Neural cell (in vitro differentiated cells): ENCODE data around the gene COPZ1. TPM values are rescaled to one million over a fixed set of nuclear protein-coding genes. Genes with fewer than 3 reads are reported as not detected.
A peak's percentile ranks its signal among the peaks of the same experiment; 100 is the strongest.

Experiments used
- H2AFZ ChIP-seq: fragments of 200-600, 300-800 bp; sonication (generic), shearing (Covaris generic); 2 replicates; pipeline ENCODE4 v1.6.0; 2014; ENCODE audit warnings: low read depth, mild to moderate bottlenecking, antibody characterized with exemption, low read length, moderate library complexity
- H3F3A ChIP-seq: fragments of 200-600 bp; shearing (Covaris generic); 2 replicates; pipeline ENCODE4 v1.6.1; 2016; ENCODE audit warnings: mild to moderate bottlenecking, moderate library complexity, mixed read lengths, antibody characterized with exemption, low read length; ENCODE audit not compliant: insufficient read depth, poor library complexity, severe bottlenecking
- H3K27ac ChIP-seq: fragments of 200-600, 300-800 bp; sonication (generic), shearing (Covaris generic); 2 replicates; pipeline ENCODE4 v1.5.1; 2014; ENCODE audit warnings: mild to moderate bottlenecking, low read length, moderate library complexity
- H3K27me3 ChIP-seq: fragments of 300-800, 200-600 bp; sonication (generic), shearing (Covaris generic); 2 replicates; pipeline ENCODE4 v1.6.0; 2014; ENCODE audit warnings: mild to moderate bottlenecking, low read depth, low read length, moderate library complexity; ENCODE audit not compliant: insufficient read depth
- H3K36me3 ChIP-seq: fragments of 300-800, 200-600 bp; sonication (generic), shearing (Covaris generic); 2 replicates; pipeline ENCODE4 v1.5.1; 2014; ENCODE audit warnings: mild to moderate bottlenecking, antibody characterized with exemption, low read length, moderate library complexity; ENCODE audit not compliant: insufficient read depth
- H3K4me2 ChIP-seq: fragments of 300-800, 200-600 bp; sonication (generic), shearing (Covaris generic); 2 replicates; pipeline ENCODE4 v1.6.0; 2014; ENCODE audit warnings: mild to moderate bottlenecking, low read length
- H3K4me3 ChIP-seq: fragments of 300-800, 200-600 bp; sonication (generic), shearing (Covaris generic); 2 replicates; pipeline ENCODE4 v1.5.1; 2014; ENCODE audit warnings: mild to moderate bottlenecking, low read length, moderate library complexity
- H3K79me2 ChIP-seq: fragments of 200-600 bp; shearing (Covaris generic); replicated peaks from 2 replicates; pipeline ENCODE4 v1.6.0; 2014; ENCODE audit warnings: mild to moderate bottlenecking, low read length, moderate library complexity; ENCODE audit not compliant: insufficient read depth
- H3K9ac ChIP-seq: fragments of 300-800, 200-600 bp; sonication (generic), shearing (Covaris generic); 2 replicates; pipeline ENCODE4 v1.6.1; 2016; ENCODE audit warnings: mild to moderate bottlenecking, low read length, mixed read lengths
- H3K9me2 ChIP-seq: fragments of 200-600 bp; shearing (Covaris generic); 2 replicates; pipeline ENCODE4 v1.6.1; 2016; ENCODE audit warnings: mild to moderate bottlenecking, low read length, mixed read lengths; ENCODE audit not compliant: insufficient read depth
- H3K9me3 ChIP-seq: fragments of 200-600, 300-800 bp; sonication (generic), shearing (Covaris generic); 2 replicates; pipeline ENCODE4 v1.6.1; 2016; ENCODE audit warnings: mild to moderate bottlenecking, mixed run types, low read length, moderate library complexity, mixed read lengths
- H4K20me1 ChIP-seq: fragments of 200-600 bp; shearing (Covaris generic); 2 replicates; pipeline ENCODE4 v1.6.1; 2016; ENCODE audit warnings: mild to moderate bottlenecking, mixed run types; ENCODE audit not compliant: insufficient read depth
- CTCF ChIP-seq: fragments of 450-650 bp; IDR thresholded peaks from 2 replicates; pipeline ENCODE4 v1.5.1; 2014; ENCODE audit warnings: antibody characterized with exemption, mild to moderate bottlenecking, moderate library complexity; ENCODE audit not compliant: poor library complexity, severe bottlenecking
- EP300 ChIP-seq: fragments of 450-650 bp; conservative IDR thresholded peaks from 2 replicates; pipeline ENCODE4 v1.6.1; 2014; ENCODE audit warnings: antibody characterized with exemption, mild to moderate bottlenecking, moderate library complexity; ENCODE audit not compliant: poor library complexity, severe bottlenecking
- EZH2 ChIP-seq: fragments of 200-600, 300-800 bp; shearing (Covaris generic), sonication (generic); IDR thresholded peaks from 2 replicates; pipeline ENCODE4 v1.6.1; 2014; ENCODE audit warnings: antibody characterized with exemption, low read length, borderline replicate concordance, mild to moderate bottlenecking; ENCODE audit not compliant: insufficient read depth, poor library complexity, severe bottlenecking
- MXI1 ChIP-seq: fragments of 450-650 bp; conservative IDR thresholded peaks from 2 replicates; pipeline ENCODE4 v1.6.1; 2014; ENCODE audit warnings: antibody characterized with exemption, mild to moderate bottlenecking; ENCODE audit not compliant: poor library complexity, severe bottlenecking
- POLR2AphosphoS5 ChIP-seq: IDR thresholded peaks from 2 replicates; pipeline ENCODE4 v1.6.1; 2012
- RAD21 ChIP-seq: fragments of 450-650 bp; conservative IDR thresholded peaks from 2 replicates; pipeline ENCODE4 v1.6.1; 2014; ENCODE audit warnings: antibody characterized with exemption, mild to moderate bottlenecking, moderate library complexity
- REST ChIP-seq: IDR thresholded peaks from 2 replicates; pipeline ENCODE4 v1.6.1; 2012; ENCODE audit warnings: borderline replicate concordance
- SMC3 ChIP-seq: fragments of 450-650 bp; conservative IDR thresholded peaks from 2 replicates; pipeline ENCODE4 v1.6.1; 2014; ENCODE audit warnings: antibody characterized with exemption, mild to moderate bottlenecking, moderate library complexity; ENCODE audit not compliant: poor library complexity
- TAF1 ChIP-seq: IDR thresholded peaks from 2 replicates; pipeline ENCODE4 v1.6.1; 2012; ENCODE audit warnings: low read depth
- polyA plus RNA-seq: library from polyadenylated mRNA; depleted of rRNA; stranded (reverse); fragments of >200 nt; gene quantifications from 2 replicates; pipeline ENCODE4 v1.2.3, GENCODE V29; 2014

The COPZ1 gene
- polyA plus RNA-seq, 1 donor from 2014 or later, result 192 TPM

DNA sequence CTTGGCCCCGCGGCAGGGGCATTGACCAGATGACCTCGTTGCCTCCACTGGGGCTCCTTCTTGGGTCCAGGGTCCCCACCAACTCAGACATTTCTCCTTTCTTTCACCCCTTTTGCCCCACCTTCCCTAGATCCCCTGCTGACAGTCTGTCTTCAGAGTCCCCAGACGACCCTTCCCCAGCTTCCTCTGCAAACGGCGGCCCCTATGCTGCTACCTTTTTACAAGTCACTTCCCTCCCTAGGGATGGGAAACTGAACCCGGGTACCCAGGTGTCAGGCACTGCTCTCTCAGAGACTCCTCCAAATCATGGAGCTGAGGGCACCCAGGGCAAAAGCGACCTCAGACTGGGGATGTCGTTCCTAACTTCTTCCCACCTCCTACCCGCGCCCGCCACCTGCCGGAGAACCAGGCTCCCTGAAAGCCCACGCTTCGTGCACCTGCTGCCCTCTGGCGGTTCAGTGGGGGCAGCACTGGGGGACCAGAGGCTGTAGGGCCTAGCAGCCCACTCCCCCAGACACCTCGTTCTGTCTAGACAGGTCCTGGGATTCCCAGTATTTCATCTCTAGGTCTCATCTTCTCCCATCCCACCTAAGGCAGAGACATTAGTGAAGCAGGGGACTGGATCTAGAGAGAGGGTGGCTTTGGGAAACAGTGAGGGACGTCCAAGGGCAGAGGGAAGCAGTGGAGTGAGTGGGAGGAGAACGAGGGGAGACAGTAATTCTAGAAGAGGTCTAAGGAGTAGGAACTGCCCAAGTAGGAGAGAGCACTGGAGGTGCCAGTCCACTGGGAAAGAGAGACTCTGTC, 54.7 kb downstream of the COPZ1 start:
- H3K79me2 ChIP-seq, result no peaks in the 10 kb centered on the region
- peak overlapping the region; percentile 25 for H3K4me2 ChIP-seq
- H3K9ac ChIP-seq, result peak overlapping the region; percentile 55
- no peaks in the 10 kb centered on the region for H3K9me2 ChIP-seq
- peak overlapping the region; percentile 63 for H3K4me3 ChIP-seq
- H3K9me3 ChIP-seq, result no peaks in the 10 kb centered on the region
- no peak overlapping the region for H3K27ac ChIP-seq
- no peaks in the 10 kb centered on the region for H3K27me3 ChIP-seq
- TF ChIP-seq EZH2, result no peak
- no peak for TF ChIP-seq EP300
- TF ChIP-seq MXI1, result peak; percentile 27
- no peak for TF ChIP-seq TAF1
- TF ChIP-seq SMC3, result peak; percentile 92
- TF ChIP-seq RAD21, result peak; percentile 88
- peak; percentile 100 for TF ChIP-seq CTCF
- TF ChIP-seq POLR2AphosphoS5, result no peak
- TF ChIP-seq REST, result no peak
- H3F3A ChIP-seq, result no peaks in the 10 kb centered on the region
- H4K20me1 ChIP-seq, result no peaks in the 10 kb centered on the region
- H2AFZ ChIP-seq, result no peak overlapping the region
- H3K36me3 ChIP-seq, result no peaks in the 10 kb centered on the region

DNA sequence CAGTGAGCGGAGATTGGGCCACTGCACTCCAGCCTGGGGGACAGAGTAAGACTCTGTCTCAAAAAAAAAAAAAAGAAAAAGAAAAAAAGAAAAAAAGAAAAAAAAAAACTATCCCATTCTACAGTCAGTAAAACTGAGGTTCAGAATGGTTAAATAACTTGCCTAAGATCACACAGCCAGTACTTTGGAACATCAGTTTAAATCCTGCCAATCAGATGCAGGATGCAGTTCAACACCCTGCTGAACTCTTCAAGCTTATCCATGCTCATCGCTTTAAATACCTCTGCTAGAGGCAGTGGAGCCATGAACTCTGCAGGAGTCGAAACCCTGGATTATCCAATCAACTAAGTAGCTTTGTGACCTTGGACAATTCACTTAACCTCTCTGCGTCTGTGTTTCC, 56.2 kb downstream of the COPZ1 start:
- Histone ChIP-seq H2AFZ (no peak overlapping the region), H3K9ac (no peak overlapping the region), H3K27me3 (no peaks in the 10 kb centered on the region), H3F3A (no peaks in the 10 kb centered on the region), H3K27ac (no peak overlapping the region), H3K79me2 (no peaks in the 10 kb centered on the region), H3K9me2 (no peaks in the 10 kb centered on the region), H3K36me3 (no peaks in the 10 kb centered on the region), H3K4me3 (no peak overlapping the region), H3K9me3 (no peaks in the 10 kb centered on the region), H3K4me2 (no peak overlapping the region), H4K20me1 (no peaks in the 10 kb centered on the region)
- TF ChIP-seq CTCF (no peak), TAF1 (no peak), POLR2AphosphoS5 (no peak), RAD21 (no peak), EP300 (no peak)
